GM19452 (cell line): ENCODE results near the gene SV2B.

ENCODE experiments used
- ATAC-seq: cut with Tn5 transposase; IDR thresholded peaks from one replicate; pipeline ENCODE4 v1.9.1; 2021; ENCODE audit not compliant: unreplicated experiment

SV2B gene

GRCh38 chr15:91101608-91101920, 1.5 kb downstream of the SV2B start:
- ATAC-seq, result no peak

DNA sequence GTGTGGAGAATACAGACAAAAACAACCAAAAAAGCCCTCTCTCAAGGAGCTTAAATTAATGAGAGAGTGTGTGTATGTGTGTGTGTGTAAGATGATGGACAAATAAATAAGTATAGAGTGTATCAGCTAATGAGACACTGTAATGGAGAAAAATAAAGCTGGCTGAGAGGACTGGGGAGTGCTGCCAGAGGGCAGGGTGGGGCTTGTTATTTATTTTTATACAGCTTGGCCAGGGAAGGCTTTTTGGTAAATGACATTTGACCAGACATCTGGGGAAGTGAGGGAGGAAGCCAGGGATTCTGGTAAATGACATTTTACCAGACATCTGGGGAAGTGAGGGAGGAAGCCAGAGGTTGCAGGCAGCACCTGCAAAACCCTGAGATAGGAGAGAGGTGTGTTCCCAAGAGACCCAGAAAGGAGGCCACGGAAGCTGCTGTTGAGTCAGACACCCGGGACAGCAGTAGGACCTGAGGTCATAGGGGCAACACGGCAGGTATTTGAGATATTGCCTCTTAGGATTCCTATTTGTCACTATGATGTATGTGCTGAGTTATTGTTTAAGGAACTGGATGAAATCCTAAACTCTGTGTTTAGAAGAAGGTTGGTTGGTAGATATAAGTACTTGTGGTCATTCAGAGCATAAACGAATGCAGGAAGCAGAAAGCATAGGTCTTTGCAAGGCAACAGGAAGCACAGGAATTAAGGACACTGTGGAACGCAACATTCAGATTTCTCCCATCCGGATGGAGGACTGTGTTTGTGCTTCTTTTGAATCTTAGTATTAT, 2.7 kb downstream of the SV2B start:
- ATAC-seq, result no peak

DNA sequence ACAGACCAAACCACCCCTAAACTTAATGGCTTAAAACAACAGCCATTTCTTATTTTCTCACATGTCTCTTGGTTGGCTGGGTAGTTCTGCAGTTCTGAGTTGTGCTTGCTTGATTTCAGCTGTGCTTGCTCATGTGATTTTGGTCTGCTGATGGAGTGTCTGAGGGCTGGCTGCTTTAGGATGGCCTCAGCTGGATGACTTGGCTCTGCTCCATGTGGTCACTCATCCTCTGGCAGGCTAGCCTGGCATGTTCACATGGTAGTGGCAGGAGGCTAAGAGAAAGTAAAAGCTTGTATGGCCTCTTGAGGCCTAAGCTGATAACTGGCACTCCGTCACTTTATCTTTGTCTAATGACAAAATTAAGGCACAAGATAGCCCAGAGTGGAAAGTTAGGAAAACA, 4.1 kb downstream of the SV2B start:
- no peak for ATAC-seq

- ATAC-seq, result no peak
Measured at GRCh38 chr15:91108421-91108820, 8.4 kb downstream of the SV2B start.

DNA sequence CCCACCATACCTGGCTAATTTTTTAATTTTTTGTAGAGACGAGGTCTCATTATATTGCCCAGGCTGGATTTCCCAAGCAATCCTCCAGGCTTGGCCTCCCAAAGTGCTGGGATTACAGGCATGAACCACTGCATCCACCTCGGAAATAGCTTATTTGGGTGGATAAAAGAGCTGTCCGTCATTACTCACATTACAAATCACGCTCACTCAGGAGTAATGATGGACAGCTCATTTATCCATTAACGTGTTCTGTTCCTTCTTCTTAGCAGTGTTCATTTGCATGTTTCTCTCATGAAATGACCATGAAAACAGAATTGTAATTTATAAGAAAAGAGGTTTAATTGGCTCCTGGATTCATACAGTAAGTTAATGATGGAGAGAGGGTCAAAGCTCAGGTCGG, 9.8 kb downstream of the SV2B start:
- no peak for ATAC-seq

- ATAC-seq, result no peak
Measured at GRCh38 chr15:91110407-91110806, 10.3 kb downstream of the SV2B start.

- ATAC-seq, result no peak
Measured at GRCh38 chr15:91113030-91113429, 13.0 kb downstream of the SV2B start.

- no peak for ATAC-seq
Measured at GRCh38 chr15:91114301-91114700, 14.2 kb downstream of the SV2B start.

DNA sequence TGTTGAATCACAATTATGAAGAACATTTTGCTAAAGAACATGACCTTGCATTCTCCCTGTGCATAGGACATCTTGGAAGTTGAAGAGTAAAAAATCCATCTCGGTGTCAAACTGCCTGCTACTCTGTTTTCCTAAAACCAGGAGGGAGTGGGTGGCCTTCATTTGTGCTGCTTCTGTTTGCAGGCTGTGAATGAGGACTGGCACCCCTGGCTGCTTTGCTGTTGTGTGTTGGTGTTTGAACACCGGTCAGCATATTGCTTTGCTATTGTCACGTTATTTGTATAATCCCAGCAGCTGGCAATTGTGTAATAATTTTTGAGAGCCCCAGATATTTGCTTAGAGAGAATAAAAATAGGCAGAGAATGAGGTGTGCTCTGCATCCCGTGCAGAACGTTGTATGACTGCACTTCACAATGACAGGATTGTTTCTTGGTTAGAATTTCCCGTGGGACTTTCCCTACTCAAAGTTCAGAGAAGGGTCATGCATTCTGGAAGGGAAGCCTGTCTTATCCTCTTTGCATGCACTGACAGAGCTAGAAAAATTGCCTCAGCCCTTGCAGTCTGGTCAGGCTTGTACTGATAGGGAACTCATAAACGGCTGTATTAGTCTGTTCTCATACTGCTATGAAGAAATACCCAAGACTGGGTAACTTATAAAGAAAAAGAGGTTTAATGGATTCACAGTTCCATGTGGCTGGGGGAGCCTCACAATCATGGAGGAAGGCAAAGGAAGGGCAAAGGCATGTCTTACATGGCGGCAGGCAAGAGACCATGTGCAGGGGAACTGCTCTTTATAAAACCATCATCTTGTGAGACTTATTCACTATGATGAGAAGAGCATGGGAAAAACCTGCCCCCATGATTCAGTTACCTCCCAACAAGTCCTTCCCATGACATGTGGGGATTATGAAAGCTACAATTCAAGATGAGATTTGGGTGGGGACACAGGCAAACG, 16.3 kb downstream of the SV2B start:
- peak; percentile 90 for ATAC-seq

- no peak for ATAC-seq
Measured at GRCh38 chr15:91117375-91117774, 17.3 kb downstream of the SV2B start.

DNA sequence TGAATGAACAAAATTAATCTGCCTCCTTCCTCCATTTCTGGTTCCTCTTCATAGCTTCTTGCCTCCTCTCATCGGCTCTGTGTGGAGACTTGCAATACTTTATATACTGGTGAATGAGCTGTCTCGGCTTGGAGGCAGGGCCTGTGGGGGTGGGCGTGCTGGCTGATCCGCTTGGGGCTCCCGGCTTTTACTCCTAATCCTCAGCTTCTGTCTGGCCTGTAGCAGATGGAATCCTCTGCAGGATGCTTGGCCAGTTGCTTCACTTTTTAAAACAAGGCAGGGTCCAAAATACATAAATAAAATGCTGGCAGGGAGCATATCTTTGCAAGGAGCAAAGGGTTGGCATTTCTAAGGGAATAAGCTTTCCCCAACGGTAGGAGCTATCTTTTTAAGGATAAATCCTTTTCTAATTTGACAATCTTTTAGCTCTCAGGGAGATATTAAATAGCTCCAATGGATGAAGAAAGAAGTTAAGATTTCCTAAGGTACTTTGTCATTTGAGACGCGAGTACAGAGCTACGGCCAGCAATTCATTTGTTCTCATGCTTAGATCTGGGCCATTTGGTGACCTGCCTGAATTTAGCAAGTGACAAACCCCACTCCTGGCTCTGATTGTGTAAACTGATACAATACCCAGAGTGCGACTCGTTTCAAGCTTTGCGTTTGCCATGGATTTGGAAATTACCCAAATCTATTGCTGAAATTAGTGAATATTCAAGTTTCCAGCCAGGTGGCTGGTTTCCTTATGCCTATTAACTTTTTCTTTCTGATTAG, 18.9 kb downstream of the SV2B start:
- ATAC-seq, result no peak

DNA sequence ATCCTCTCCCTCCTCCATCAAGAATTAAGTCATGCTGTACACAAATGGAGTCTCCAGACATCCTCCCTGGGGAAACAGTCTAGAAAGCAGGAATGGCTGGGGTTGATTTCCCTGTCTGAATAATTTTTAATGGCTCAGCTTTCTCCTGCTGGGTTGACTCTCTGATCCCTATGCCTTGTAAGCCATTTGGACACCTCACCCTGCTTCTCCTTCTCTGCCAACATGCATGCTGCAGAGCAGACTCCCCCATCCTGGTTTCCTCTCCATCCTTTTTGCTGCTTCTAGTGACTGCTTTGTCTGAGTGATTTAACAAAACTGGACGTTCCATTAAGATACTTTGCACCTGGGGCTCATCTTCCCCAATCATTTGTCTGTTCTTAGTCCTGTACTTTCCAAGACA, 22.2 kb downstream of the SV2B start:
- no peak for ATAC-seq

DNA sequence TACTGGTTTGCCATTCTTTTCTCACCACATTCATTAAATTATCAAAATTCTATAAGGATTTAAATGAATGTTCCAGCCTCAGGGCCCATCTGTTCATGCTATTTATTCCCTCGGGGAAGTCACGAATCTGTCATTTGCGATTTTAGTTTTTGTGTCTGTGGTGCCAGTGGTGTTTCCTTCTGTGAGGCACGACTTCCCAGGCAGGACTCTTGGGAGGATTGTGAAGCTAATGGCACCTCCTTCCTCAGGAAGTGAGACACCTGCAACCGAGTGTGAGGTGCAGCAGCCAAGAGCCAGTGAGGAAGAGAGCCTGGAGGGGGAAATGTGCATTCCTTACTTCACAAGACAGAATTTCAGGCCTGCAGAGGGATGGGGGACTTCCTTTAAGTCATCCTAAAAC, 24.1 kb downstream of the SV2B start:
- ATAC-seq, result no peak

DNA sequence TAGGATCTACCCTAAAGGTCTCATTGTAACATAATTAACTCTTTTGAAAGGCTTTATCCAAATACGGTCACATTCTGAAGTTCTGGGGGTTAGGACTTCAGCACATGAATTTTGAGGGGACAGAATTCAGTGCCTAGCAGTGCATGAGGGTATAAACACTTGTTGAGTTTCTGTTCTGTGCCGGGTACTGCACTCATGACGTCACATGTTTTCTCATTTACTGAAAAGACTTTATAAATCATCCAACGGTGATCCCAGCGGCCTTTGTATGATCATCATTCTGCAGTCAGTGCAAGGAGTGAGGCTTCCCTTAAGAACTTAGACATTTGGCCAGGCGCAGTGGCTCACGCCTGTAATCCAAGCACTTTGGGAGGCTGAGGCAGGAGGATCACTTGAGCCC, 25.1 kb downstream of the SV2B start:
- ATAC-seq, result no peak

DNA sequence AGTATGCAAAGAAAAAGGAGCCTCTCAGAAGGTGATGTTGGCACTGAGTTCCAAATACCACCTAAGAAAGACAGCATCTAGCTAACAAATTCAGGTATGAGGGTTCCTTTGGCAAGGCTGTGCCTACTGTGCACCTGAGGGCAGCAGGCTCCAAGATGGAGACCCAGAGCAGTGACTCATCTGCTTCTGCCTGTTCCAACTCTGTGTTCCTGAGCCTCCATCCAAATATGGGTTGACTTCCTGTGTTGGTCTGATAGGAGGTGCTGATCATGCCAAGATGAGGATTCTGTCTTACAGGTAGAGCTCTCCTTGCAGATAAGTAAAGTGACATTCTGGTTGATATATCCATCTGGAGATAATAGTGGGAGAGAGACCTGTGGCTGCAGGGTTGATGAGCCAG, 26.0 kb downstream of the SV2B start:
- ATAC-seq, result no peak

DNA sequence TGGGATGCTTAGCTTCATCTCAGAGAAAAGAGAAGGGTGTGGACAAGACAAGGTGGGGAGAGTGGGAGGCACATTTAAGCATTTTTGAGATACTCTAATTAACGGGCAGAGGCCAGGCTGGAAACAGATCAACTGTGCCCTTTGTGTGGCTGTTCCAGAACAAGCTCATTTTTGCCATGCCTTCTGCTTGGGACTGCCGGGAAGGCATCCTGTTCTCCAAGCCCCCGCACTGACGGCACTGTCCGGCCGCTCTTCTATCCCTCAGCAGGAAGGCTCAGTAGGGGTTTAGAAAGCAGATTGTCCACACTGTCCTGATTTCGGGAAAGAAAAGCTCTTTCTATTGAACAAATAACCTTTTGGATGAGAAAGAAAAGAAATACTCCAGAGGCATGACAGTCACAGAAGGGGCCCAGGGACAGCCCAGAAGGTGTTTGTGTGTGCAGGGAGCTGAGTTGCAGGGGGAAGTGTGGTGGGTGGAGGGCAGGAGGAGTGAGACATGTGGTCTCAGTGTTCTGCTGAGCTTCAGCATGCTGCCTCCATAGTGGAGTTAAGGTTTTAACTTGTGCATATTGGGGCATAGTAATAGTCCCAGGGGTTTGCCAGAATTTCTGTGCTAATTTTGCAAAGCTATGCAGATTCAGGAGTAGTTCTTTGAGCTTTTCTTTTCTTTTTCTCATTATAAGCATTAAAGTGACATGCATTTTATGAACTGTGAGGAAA, 27.3 kb downstream of the SV2B start:
- no peak for ATAC-seq

DNA sequence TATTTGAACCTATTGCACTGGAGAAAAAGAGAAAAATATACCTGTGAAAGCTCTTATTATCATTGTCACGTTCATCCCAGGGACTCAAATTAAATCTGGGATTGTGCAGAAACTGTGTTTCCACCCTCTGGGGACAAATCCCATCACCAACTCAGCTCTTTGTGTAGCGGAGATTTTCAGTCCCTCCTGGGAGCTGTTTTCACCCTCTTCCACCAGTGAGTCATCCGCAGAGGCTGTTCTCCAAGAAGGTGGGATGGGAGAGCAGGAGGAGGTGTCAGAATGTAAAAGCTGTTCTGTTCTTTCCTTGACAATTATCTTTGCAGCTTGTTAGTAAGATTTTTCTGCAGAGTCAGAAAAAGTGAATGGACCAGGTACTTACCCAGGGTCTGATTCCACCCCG, 28.0 kb downstream of the SV2B start:
- no peak for ATAC-seq

DNA sequence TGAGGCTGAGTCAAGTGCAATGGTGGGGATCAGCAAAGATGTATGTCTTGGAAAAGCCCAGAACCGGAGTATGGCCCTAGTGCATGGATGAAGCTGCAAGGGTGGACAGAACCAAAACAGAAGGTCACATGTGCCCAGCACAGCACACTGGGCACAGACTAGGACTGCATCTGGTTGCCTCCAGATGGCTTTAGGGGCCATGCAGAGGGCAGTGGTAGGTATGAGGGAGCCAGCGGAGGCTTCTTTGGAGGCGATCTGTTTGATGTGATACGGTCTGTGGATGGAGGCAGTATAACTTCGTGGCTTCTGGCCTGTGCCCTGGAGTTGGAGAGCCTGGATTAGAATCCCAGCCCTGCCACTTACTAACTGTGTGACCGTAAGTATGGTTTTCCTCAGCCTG, 29.4 kb downstream of the SV2B start:
- ATAC-seq, result no peak

DNA sequence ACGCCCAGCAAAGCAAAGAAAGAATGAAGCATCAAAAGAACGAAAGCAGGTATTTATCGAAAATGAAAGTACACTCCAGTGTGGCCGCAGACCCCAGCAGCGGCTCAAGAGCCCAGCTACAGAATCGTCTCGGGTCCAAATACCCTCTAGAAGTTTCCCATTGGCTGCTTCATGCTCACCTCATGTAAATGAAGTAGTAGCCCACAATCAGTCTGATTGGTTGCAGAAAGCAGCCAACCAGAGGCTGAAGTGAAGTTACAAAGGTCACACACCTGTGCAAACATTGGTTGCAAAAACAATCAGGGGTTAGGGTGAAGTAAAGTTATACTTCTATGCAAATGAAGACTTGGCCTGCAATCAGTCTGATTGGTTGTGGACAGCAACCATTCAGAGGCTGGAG, 32.0 kb downstream of the SV2B start:
- ATAC-seq, result no peak

DNA sequence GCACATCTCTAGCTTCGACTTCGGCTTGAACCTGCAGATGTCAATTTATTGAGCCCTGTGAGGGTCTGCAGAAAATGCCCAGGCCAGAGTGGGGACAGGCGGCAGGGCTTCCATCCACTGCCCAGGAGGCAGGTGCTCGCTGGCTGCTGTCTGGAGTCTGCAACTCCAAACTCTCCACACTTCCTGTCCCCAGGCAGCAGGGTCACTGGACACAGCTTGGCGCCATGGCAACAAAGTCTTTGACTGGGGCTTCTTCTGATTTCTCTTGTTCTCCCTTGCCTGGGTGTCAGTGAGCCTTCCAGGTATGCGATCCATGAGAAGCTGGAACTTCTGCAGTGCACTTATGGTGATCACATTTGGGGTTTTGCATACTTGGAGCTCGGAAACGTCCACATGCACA, 33.5 kb downstream of the SV2B start:
- ATAC-seq, result no peak
